ENCODE measurements around the gene DCAF10. TPM values are rescaled to one million over a fixed set of nuclear protein-coding genes. Genes with fewer than 3 reads are reported as not detected.
A peak's percentile ranks its signal among the peaks of the same experiment; 100 is the strongest.

DCAF10 gene
- polyA plus RNA-seq, 3 donors: 12.4 to 17.2 (median 14.7) TPM

DNA sequence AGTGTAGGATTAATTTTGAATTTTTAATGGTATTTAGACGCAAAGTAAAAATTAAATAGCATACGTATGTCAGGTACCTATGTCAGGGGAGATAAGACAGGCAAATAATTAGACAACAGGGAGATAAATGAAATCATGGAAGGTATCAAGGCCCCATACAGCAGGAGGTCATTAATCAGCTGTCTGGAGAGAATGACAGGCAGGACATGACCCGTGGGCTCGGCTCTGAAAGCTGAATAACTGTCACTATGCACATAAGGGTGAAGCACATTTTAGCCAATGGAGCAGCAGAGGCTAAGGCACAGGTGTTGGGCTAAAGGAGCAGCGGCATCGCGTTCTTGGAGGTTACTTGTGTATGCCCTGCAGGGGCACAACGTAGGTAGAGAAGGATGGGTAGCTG lies 91.5 kb downstream of the DCAF10 start:
- Histone ChIP-seq H3K9me3 (replicated peaks in 1 of 2; ENCODE audit: control insufficient read depth in 1 of 2, insufficient read depth in 1 of 2, low read length in 2 of 2) (no peaks in the 10 kb centered on the region), H3K36me3 (replicated peaks in 1 of 2; ENCODE audit: control insufficient read depth in 1 of 2, insufficient read depth in 2 of 2, low read length in 2 of 2) (peaks cover 38 to 62% of the 10 kb centered on the region in 2 donors), H3K27ac (ENCODE audit: low read depth in 1 of 2, low read length in 2 of 2) (no peak overlapping the region), H3K9ac (ENCODE audit: insufficient read depth, low read length, poor library complexity, severe bottlenecking) (no peak overlapping the region), H3K79me2 (ENCODE audit: insufficient read depth, low read length) (peaks cover 14% of the 10 kb centered on the region), H4K20me1 (ENCODE audit: insufficient read depth, low read length) (peaks cover 17% of the 10 kb centered on the region), H3K4me2 (replicated peaks; ENCODE audit: extremely low read depth, low read length, poor library complexity, severe bottlenecking) (no peak overlapping the region), H3K4me1 (ENCODE audit: control insufficient read depth in 1 of 2, insufficient read depth in 2 of 2, low read length in 2 of 2) (peaks cover 8 to 9% of the 10 kb centered on the region in 2 donors), H2AFZ (ENCODE audit: insufficient read depth, low read depth, low read length, poor library complexity, severe bottlenecking) (no peak overlapping the region), H3K4me3 (replicated peaks in 1 of 3; ENCODE audit: low read depth in 2 of 3, low read length in 3 of 3) (no peak overlapping the region), H3K27me3 (ENCODE audit: control insufficient read depth in 2 of 2, insufficient read depth in 2 of 2, low read length in 2 of 2) (no peaks in the 10 kb centered on the region)
- WGBS (ENCODE audit: insufficient coverage): 77% methylated on average over 4 of the region's 8 CpGs
- TF ChIP-seq, protein P1, sequence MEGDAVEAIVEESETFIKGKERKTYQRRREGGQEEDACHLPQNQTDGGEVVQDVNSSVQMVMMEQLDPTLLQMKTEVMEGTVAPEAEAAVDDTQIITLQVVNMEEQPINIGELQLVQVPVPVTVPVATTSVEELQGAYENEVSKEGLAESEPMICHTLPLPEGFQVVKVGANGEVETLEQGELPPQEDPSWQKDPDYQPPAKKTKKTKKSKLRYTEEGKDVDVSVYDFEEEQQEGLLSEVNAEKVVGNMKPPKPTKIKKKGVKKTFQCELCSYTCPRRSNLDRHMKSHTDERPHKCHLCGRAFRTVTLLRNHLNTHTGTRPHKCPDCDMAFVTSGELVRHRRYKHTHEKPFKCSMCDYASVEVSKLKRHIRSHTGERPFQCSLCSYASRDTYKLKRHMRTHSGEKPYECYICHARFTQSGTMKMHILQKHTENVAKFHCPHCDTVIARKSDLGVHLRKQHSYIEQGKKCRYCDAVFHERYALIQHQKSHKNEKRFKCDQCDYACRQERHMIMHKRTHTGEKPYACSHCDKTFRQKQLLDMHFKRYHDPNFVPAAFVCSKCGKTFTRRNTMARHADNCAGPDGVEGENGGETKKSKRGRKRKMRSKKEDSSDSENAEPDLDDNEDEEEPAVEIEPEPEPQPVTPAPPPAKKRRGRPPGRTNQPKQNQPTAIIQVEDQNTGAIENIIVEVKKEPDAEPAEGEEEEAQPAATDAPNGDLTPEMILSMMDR (IDR thresholded peaks at IDR 0.05): no peak
- peaks cover 52 to 53% of the 10 kb centered on the region in 2 donors for H3K36me3 Mint-ChIP-seq
- H3K4me3 Mint-ChIP-seq: no peak overlapping the region
- peaks cover 14% of the 10 kb centered on the region for H3K4me1 Mint-ChIP-seq
- peaks cover 0 to 1% (median 0%) of the 10 kb centered on the region in 3 donors for H3K27me3 Mint-ChIP-seq (ENCODE audit: low read depth in 3 of 3)
- DNase-seq: no peak
- no peak overlapping the region for H3K27ac Mint-ChIP-seq
- intact Hi-C loops (cut with micrococcal nuclease): no loop called here
- no peaks in the 10 kb centered on the region for H3K9me3 Mint-ChIP-seq

DNA sequence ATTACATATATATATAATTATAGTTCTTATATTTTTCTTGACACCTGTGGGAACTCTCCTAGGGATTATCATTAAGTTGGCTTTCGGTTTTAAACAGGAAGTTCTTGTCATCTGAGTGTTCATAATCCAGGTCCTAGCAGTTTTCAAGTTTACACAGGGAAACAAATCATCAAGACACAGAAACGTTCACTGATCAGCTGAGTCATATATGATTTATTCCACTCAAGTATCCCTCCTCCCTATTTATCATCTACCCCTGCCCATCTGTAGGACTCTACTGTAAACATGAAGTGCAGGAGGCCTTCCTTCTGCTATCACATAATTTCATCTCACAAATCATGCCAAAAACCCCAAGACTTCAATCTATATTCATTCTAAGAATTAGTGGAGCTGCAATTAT lies 97.1 kb downstream of the DCAF10 start:
- WGBS (ENCODE audit: insufficient coverage): no CpG with 5 or more reads among the region's 2 CpGs
- peaks cover 48 to 70% of the 10 kb centered on the region in 2 donors for H3K36me3 ChIP-seq (replicated peaks in 1 of 2; ENCODE audit: control insufficient read depth in 1 of 2, insufficient read depth in 2 of 2, low read length in 2 of 2)

More for the DNA sequence above, 97.1 kb downstream of the DCAF10 start:
- Mint-ChIP-seq H3K36me3 (peaks cover 54 to 65% of the 10 kb centered on the region in 2 donors), H3K27ac (peak overlapping the region in 1 of 7 donors; percentile 8), H3K27me3 (ENCODE audit: low read depth in 3 of 3) (peaks cover 0 to 1% (median 0%) of the 10 kb centered on the region in 3 donors), H3K9me3 (no peaks in the 10 kb centered on the region), H3K4me3 (no peak overlapping the region), H3K4me1 (peaks cover 3% of the 10 kb centered on the region)
- Histone ChIP-seq H3K4me3 (replicated peaks in 1 of 3; ENCODE audit: low read depth in 2 of 3, low read length in 3 of 3) (no peak overlapping the region), H3K27ac (ENCODE audit: low read depth in 1 of 2, low read length in 2 of 2) (no peak overlapping the region), H3K4me2 (replicated peaks; ENCODE audit: extremely low read depth, low read length, poor library complexity, severe bottlenecking) (no peak overlapping the region), H3K4me1 (ENCODE audit: control insufficient read depth in 1 of 2, insufficient read depth in 2 of 2, low read length in 2 of 2) (peaks cover 1 to 7% of the 10 kb centered on the region in 2 donors), H3K9me3 (replicated peaks in 1 of 2; ENCODE audit: control insufficient read depth in 1 of 2, insufficient read depth in 1 of 2, low read length in 2 of 2) (no peaks in the 10 kb centered on the region), H4K20me1 (ENCODE audit: insufficient read depth, low read length) (peaks cover 7% of the 10 kb centered on the region), H3K79me2 (ENCODE audit: insufficient read depth, low read length) (peaks cover 39% of the 10 kb centered on the region), H2AFZ (ENCODE audit: insufficient read depth, low read depth, low read length, poor library complexity, severe bottlenecking) (no peak overlapping the region), H3K9ac (ENCODE audit: insufficient read depth, low read length, poor library complexity, severe bottlenecking) (no peak overlapping the region), H3K27me3 (ENCODE audit: control insufficient read depth in 2 of 2, insufficient read depth in 2 of 2, low read length in 2 of 2) (no peaks in the 10 kb centered on the region)
- TF ChIP-seq, protein P1 (IDR thresholded peaks at IDR 0.05): no peak
- intact Hi-C loops (cut with micrococcal nuclease): no loop called here
- no peak for DNase-seq
